K562 (cell line): Measurements from ENCODE around the gene RSRP1. TPM values are rescaled to one million over a fixed set of nuclear protein-coding genes. Genes with fewer than 3 reads are reported as not detected.

Experiments
- CEBPB ChIP-seq: fragments of 450-650 bp; IDR thresholded peaks from 2 replicates; pipeline ENCODE4 v1.6.1; 2016; ENCODE audit warnings: missing genetic modification characterization, missing compliant biosample characterization
- CEBPZ ChIP-seq: fragments of 150-350 bp; IDR thresholded peaks from 2 replicates; pipeline ENCODE4 v1.6.1; 2014; ENCODE audit warnings: low read depth, mild to moderate bottlenecking, low read length, borderline replicate concordance
- CSDE1 ChIP-seq, 2 experiments: fragments of 450-650 bp; IDR thresholded peaks; 2 replicates each; pipeline ENCODE4 v1.6.1; 2016; ENCODE audit warnings: mild to moderate bottlenecking in 1 of 2
- E2F8 ChIP-seq: fragments of 450-650 bp; IDR thresholded peaks from 2 replicates; pipeline ENCODE4 v1.7.1; 2018; ENCODE audit warnings: mild to moderate bottlenecking, low read depth; ENCODE audit not compliant: partially characterized antibody
- HMG20A ChIP-seq: fragments of 450-650 bp; formaldehyde crosslinking; conservative IDR thresholded peaks from 2 replicates; pipeline ENCODE4 v1.4.0; 2020; ENCODE audit warnings: mild to moderate bottlenecking, mixed read lengths
- MXD1 ChIP-seq: fragments of 250-450 bp; sonication (Bioruptor Pico); IDR thresholded peaks from 2 replicates; pipeline ENCODE4 v1.8.0; 2021; ENCODE audit warnings: borderline replicate concordance, mild to moderate bottlenecking, moderate library complexity; ENCODE audit not compliant: poor library complexity, severe bottlenecking
- NBN ChIP-seq: fragments of 450-650 bp; IDR thresholded peaks from 2 replicates; pipeline ENCODE4 v1.6.1; 2016; ENCODE audit warnings: low read depth, mild to moderate bottlenecking
- NKRF ChIP-seq: fragments of 450-650 bp; IDR thresholded peaks from 2 replicates; pipeline ENCODE4 v1.6.1; 2016; ENCODE audit warnings: borderline replicate concordance
- PHB ChIP-seq: fragments of 250-450 bp; sonication (Bioruptor Pico); IDR thresholded peaks from 2 replicates; pipeline ENCODE4 v1.5.0; 2021
- SFPQ ChIP-seq: fragments of 200-400 bp; formaldehyde crosslinking; IDR thresholded peaks from 2 replicates; pipeline ENCODE4 v1.6.1; 2017; ENCODE audit warnings: mild to moderate bottlenecking, low read depth, low read length, moderate library complexity
- SIRT6 ChIP-seq: IDR thresholded peaks from one replicate; pipeline ENCODE4 v1.6.1; 2012; ENCODE audit warnings: low read depth, mild to moderate bottlenecking, control low read depth, inconsistent platforms, low read length, moderate library complexity
- SMAD4 ChIP-seq: fragments of 250-450 bp; sonication (Bioruptor Pico); conservative IDR thresholded peaks from 2 replicates; pipeline ENCODE4 v1.8.0; 2021; ENCODE audit warnings: inconsistent platforms, mild to moderate bottlenecking, moderate library complexity
- TRIM24 ChIP-seq, 2 experiments: fragments of 450-650 bp; IDR thresholded peaks; 2 replicates each; pipeline ENCODE4 v1.6.1; 2016
- ZNF184 ChIP-seq: sonication (generic); formaldehyde crosslinking; IDR thresholded peaks from 2 replicates; pipeline ENCODE4 v1.5.0; 2020; ENCODE audit warnings: missing genetic modification reagents
- ZNF436 ChIP-seq: fragments of 250-450, 450-650 bp; sonication (Bioruptor Pico); formaldehyde crosslinking; IDR thresholded peaks from 2 replicates; pipeline ENCODE4 v1.7.0; 2020; ENCODE audit warnings: mild to moderate bottlenecking
- ZNF507 ChIP-seq: conservative IDR thresholded peaks from 2 replicates; pipeline ENCODE4 v1.6.1; 2017; ENCODE audit warnings: missing genetic modification characterization, missing compliant biosample characterization
- polyA plus RNA-seq, 8 experiments: library from polyadenylated mRNA; depleted of rRNA in 4 of 8; stranded (reverse) in 5 of 8; unstranded in 3 of 8; fragments of >200 nt; fragmentation: Nextera tagmentation in 2 of 8; fragmentation: Illumina TruSeq in 1 of 8; extraction: Ambion mirVana in 2 of 8; extraction: Trizol in 1 of 8; gene quantifications; 2 replicates each; pipeline versions ENCODE4 v1.2.1 to v1.2.3, GENCODE V29; 2011 to 2014; ENCODE audit warnings: inconsistent platforms in 1 of 8, missing spikeins in 1 of 8
- total RNA-seq, 7 experiments: library from RNA; depleted of rRNA in 6 of 7; stranded (reverse); fragments of >200 nt in 6 of 7; fragmentation: Illumina TruSeq in 2 of 7; extraction: Trizol in 2 of 7; gene quantifications; 2 replicates each; pipeline versions ENCODE4 v1.2.1 to v1.2.3, GENCODE V29; 2011 to 2021; ENCODE audit warnings: low replicate concordance in 1 of 7

RSRP1 gene
- total and polyA plus RNA-seq, 9 of the 15 experiments (the other 6 are each of a cell fraction or from before 2014, with no cell fraction given), result 27.2 to 283 (median 146) TPM

GRCh38 chr1:25232866-25233784 lies 14.1 kb downstream of the RSRP1 start (continued):
- 0 out of 4 replicates have a peak, but pooled peaks of 1 of the 2 experiments have one; percentile 47 for TF ChIP-seq CSDE1 (IDR thresholded peaks at IDR 0.05)
- no peak for TF ChIP-seq ZNF507
- TF ChIP-seq CEBPB, result no peak; the same call in none of the 2 replicates
- no peak for TF ChIP-seq ZNF436 (CRISPR knock-in tag)
- TF ChIP-seq MXD1 (CRISPR knock-in tag), result no peak
- no peak for TF ChIP-seq CEBPZ
- TF ChIP-seq NKRF, result peak; percentile 22; the same call in 1 of the 2 replicates
- TF ChIP-seq TRIM24 (IDR thresholded peaks at IDR 0.05), result no peak; a peak in 2 of 4 replicates
- no peak for TF ChIP-seq PHB (CRISPR knock-in tag)
- no peak for TF ChIP-seq SFPQ
- TF ChIP-seq SMAD4 (CRISPR knock-in tag), result peak; percentile 38
- peak; percentile 64; the same call in 1 of the 2 replicates for TF ChIP-seq NBN
- TF ChIP-seq E2F8, result no peak
- TF ChIP-seq ZNF184 (CRISPR knock-in tag), result no peak
- no peak for TF ChIP-seq SIRT6
- TF ChIP-seq HMG20A (CRISPR knock-in tag), result no peak; the same call in 1 of the 2 replicates
